ENCODE measurements around the gene R3HDM2.
"Not testable (repeated sequence)": the region's sequence is repeated elsewhere in the genome, so short reads cannot be mapped to it uniquely, and the experiment has no call there.

R3HDM2 gene

GRCh38 chr12:57282073-57282472 is 148.8 kb downstream of the R3HDM2 start:
- not testable (repeated sequence) for H2AFZ ChIP-seq (ENCODE audit: low read depth, low read length); H3K9me3 ChIP-seq (ENCODE audit: low read length); H3K4me1 ChIP-seq (ENCODE audit: insufficient read depth, low read length); H3K27me3 ChIP-seq (ENCODE audit: insufficient read depth, low read length); H3K4me3 ChIP-seq (ENCODE audit: low read length)
- peaks cover 40% of the 10 kb centered on the region for H3K36me3 ChIP-seq (ENCODE audit: insufficient read depth, low read length)

GRCh38 chr12:57280211-57281062 is 150.4 kb downstream of the R3HDM2 start:
- Histone ChIP-seq H2AFZ (ENCODE audit: low read depth, low read length) (no peak overlapping the region), H3K4me3 (ENCODE audit: low read length) (no peak overlapping the region), H3K9me3 (ENCODE audit: low read length) (no peaks in the 10 kb centered on the region), H3K36me3 (ENCODE audit: insufficient read depth, low read length) (peaks cover 35% of the 10 kb centered on the region), H3K4me1 (ENCODE audit: insufficient read depth, low read length) (no peaks in the 10 kb centered on the region), H3K27me3 (ENCODE audit: insufficient read depth, low read length) (no peaks in the 10 kb centered on the region)

GRCh38 chr12:57278465-57279381 is 152.1 kb downstream of the R3HDM2 start:
- peaks cover 39% of the 10 kb centered on the region for H3K36me3 ChIP-seq (ENCODE audit: insufficient read depth, low read length)
- no peak overlapping the region for H3K4me3 ChIP-seq (ENCODE audit: low read length)
- H3K4me1 ChIP-seq (ENCODE audit: insufficient read depth, low read length) = no peaks in the 10 kb centered on the region
- no peaks in the 10 kb centered on the region for H3K9me3 ChIP-seq (ENCODE audit: low read length)
- H2AFZ ChIP-seq (ENCODE audit: low read depth, low read length) = no peak overlapping the region
- H3K27me3 ChIP-seq (ENCODE audit: insufficient read depth, low read length) = no peaks in the 10 kb centered on the region

GRCh38 chr12:57276935-57277563 is 153.8 kb downstream of the R3HDM2 start:
- Histone ChIP-seq H3K4me3 (ENCODE audit: low read length) (no peak overlapping the region), H3K4me1 (ENCODE audit: insufficient read depth, low read length) (no peaks in the 10 kb centered on the region), H3K9me3 (ENCODE audit: low read length) (no peaks in the 10 kb centered on the region), H3K36me3 (ENCODE audit: insufficient read depth, low read length) (peaks cover 34% of the 10 kb centered on the region), H3K27me3 (ENCODE audit: insufficient read depth, low read length) (no peaks in the 10 kb centered on the region), H2AFZ (ENCODE audit: low read depth, low read length) (no peak overlapping the region)

- H3K36me3 ChIP-seq (ENCODE audit: insufficient read depth, low read length) = peaks cover 35% of the 10 kb centered on the region
- not testable (repeated sequence) for H3K9me3 ChIP-seq (ENCODE audit: low read length); H3K4me3 ChIP-seq (ENCODE audit: low read length); H2AFZ ChIP-seq (ENCODE audit: low read depth, low read length); H3K4me1 ChIP-seq (ENCODE audit: insufficient read depth, low read length); H3K27me3 ChIP-seq (ENCODE audit: insufficient read depth, low read length)
Measured at GRCh38 chr12:57276233-57276632, 154.6 kb downstream of the R3HDM2 start.

- Histone ChIP-seq H3K9me3 (ENCODE audit: low read length) (no peaks in the 10 kb centered on the region), H3K4me3 (ENCODE audit: low read length) (no peak overlapping the region), H3K4me1 (ENCODE audit: insufficient read depth, low read length) (no peaks in the 10 kb centered on the region), H3K27me3 (ENCODE audit: insufficient read depth, low read length) (no peaks in the 10 kb centered on the region), H3K36me3 (ENCODE audit: insufficient read depth, low read length) (peaks cover 40% of the 10 kb centered on the region), H2AFZ (ENCODE audit: low read depth, low read length) (no peak overlapping the region)
Measured at GRCh38 chr12:57273516-57273915, 157.3 kb downstream of the R3HDM2 start.

GRCh38 chr12:57272337-57273151 is 158.3 kb downstream of the R3HDM2 start:
- H2AFZ ChIP-seq (ENCODE audit: low read depth, low read length) = no peak overlapping the region
- H3K4me1 ChIP-seq (ENCODE audit: insufficient read depth, low read length) = no peaks in the 10 kb centered on the region
- H3K27me3 ChIP-seq (ENCODE audit: insufficient read depth, low read length) = no peaks in the 10 kb centered on the region
- no peaks in the 10 kb centered on the region for H3K9me3 ChIP-seq (ENCODE audit: low read length)
- H3K4me3 ChIP-seq (ENCODE audit: low read length) = no peak overlapping the region
- H3K36me3 ChIP-seq (ENCODE audit: insufficient read depth, low read length) = peaks cover 44% of the 10 kb centered on the region

GRCh38 chr12:57270966-57271470 is 159.8 kb downstream of the R3HDM2 start:
- Histone ChIP-seq H3K4me1 (ENCODE audit: insufficient read depth, low read length) (no peaks in the 10 kb centered on the region), H3K9me3 (ENCODE audit: low read length) (no peaks in the 10 kb centered on the region), H3K36me3 (ENCODE audit: insufficient read depth, low read length) (peaks cover 53% of the 10 kb centered on the region), H2AFZ (ENCODE audit: low read depth, low read length) (no peak overlapping the region), H3K4me3 (ENCODE audit: low read length) (no peak overlapping the region), H3K27me3 (ENCODE audit: insufficient read depth, low read length) (no peaks in the 10 kb centered on the region)

GRCh38 chr12:57268264-57268663 is 162.6 kb downstream of the R3HDM2 start:
- Histone ChIP-seq H3K36me3 (ENCODE audit: insufficient read depth, low read length) (peaks cover 51% of the 10 kb centered on the region), H2AFZ (ENCODE audit: low read depth, low read length) (no peak overlapping the region), H3K9me3 (ENCODE audit: low read length) (no peaks in the 10 kb centered on the region)

GRCh38 chr12:57266681-57267080 is 164.2 kb downstream of the R3HDM2 start:
- Histone ChIP-seq H3K36me3 (ENCODE audit: insufficient read depth, low read length) (peaks cover 47% of the 10 kb centered on the region), H3K9me3 (ENCODE audit: low read length) (no peaks in the 10 kb centered on the region), H3K27me3 (ENCODE audit: insufficient read depth, low read length) (no peaks in the 10 kb centered on the region), H3K4me3 (ENCODE audit: low read length) (no peak overlapping the region), H2AFZ (ENCODE audit: low read depth, low read length) (no peak overlapping the region), H3K4me1 (ENCODE audit: insufficient read depth, low read length) (peaks cover 7% of the 10 kb centered on the region)

More at GRCh38 chr12:57268264-57268663, 162.6 kb downstream of the R3HDM2 start:
- Histone ChIP-seq H3K4me1 (ENCODE audit: insufficient read depth, low read length) (no peaks in the 10 kb centered on the region), H3K27me3 (ENCODE audit: insufficient read depth, low read length) (no peaks in the 10 kb centered on the region), H3K4me3 (ENCODE audit: low read length) (no peak overlapping the region)

GRCh38 chr12:57263096-57263495 is 167.7 kb downstream of the R3HDM2 start:
- peaks cover 38% of the 10 kb centered on the region for H3K36me3 ChIP-seq (ENCODE audit: insufficient read depth, low read length)
- H2AFZ ChIP-seq (ENCODE audit: low read depth, low read length) = no peak overlapping the region
- H3K9me3 ChIP-seq (ENCODE audit: low read length) = no peaks in the 10 kb centered on the region
- H3K4me1 ChIP-seq (ENCODE audit: insufficient read depth, low read length) = peaks cover 15% of the 10 kb centered on the region
- no peaks in the 10 kb centered on the region for H3K27me3 ChIP-seq (ENCODE audit: insufficient read depth, low read length)
- H3K4me3 ChIP-seq (ENCODE audit: low read length) = no peak overlapping the region

GRCh38 chr12:57262126-57262822 is 168.6 kb downstream of the R3HDM2 start:
- peaks cover 15% of the 10 kb centered on the region for H3K4me1 ChIP-seq (ENCODE audit: insufficient read depth, low read length)
- no peaks in the 10 kb centered on the region for H3K27me3 ChIP-seq (ENCODE audit: insufficient read depth, low read length)
- peaks cover 37% of the 10 kb centered on the region for H3K36me3 ChIP-seq (ENCODE audit: insufficient read depth, low read length)
- no peak overlapping the region for H3K4me3 ChIP-seq (ENCODE audit: low read length)
- no peaks in the 10 kb centered on the region for H3K9me3 ChIP-seq (ENCODE audit: low read length)
- H2AFZ ChIP-seq (ENCODE audit: low read depth, low read length) = no peak overlapping the region

Measured in neuron (in vitro differentiated cells).